ENCODE measurements around the gene SELENON. TPM values are rescaled to one million over a fixed set of nuclear protein-coding genes. Genes with fewer than 3 reads are reported as not detected.

The SELENON gene
- total RNA-seq, 1 experiment from 2014 or later = 90.9 TPM

DNA sequence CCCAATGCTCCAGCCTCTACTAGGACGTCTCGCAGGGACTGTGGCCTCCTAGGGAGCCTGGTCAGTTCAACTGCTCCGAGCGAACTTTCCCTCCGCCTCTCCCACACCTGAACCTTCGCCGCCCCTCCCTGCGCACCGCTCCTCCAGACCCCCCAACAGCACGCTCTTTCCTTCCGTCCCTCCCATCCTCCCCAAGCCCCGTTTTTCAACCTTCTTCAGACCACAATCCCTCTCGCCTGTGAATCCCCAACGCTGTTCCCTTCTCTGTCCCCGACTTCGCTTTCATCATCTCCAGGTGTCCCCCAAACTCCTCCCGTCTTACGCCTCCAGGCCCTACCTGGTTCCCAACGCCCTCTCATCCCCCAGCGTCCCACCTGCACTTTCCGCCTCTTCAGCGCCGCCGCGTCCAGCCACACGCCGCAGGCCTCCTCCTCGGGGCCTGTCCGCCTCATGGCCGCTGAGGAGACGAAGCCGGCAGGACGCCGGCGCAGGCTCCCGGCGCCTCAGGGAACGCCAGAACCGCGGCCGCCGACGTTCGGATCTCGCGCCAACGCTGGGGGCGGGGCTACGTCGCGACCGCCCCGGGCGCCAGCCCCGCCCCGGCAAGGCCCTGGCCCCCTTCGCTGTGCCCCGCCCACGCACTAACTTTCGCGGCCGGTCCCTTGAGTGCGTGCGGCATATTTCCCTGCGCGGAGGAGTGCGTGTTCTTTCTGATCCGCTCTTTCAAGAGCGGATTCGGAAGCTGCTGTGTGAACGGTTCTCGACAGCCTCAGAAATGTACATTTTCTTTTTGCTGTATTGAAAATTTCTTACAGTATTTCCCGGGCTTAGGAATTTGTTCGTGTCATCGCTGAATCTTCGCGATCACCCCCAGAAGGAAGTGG, 59.2 kb downstream of the SELENON start, which contains the start of gene AUNIP:
Gene AUNIP (minus strand): TSS at position 552 of the 884 bp plus-strand sequence. CDS start 100 bp downstream, at position 452.
- Mint-ChIP-seq H3K36me3 (ENCODE audit: insufficient read depth in 1 of 3, low read depth in 3 of 3) (peaks cover 0 to 12% (median 11%) of the 10 kb centered on the region in 3 experiments; a peak in 4 of 7 replicates), H3K4me3 (peak within 1 kb of the TSS; percentile 98), H3K27me3 (ENCODE audit: low read depth) (no peaks in the 10 kb centered on the region), H3K9me3 (no peaks in the 10 kb centered on the region), H3K4me1 (peaks cover 14 to 24% of the 10 kb centered on the region in 2 experiments), H3K27ac (peak within 1 kb of the TSS; percentile 83 to 99 (median 97))
- no CpG with 5 or more reads among the region's 77 CpGs for WGBS (ENCODE audit: extremely low coverage, insufficient read length, low lambda C conversion rate)
- TF ChIP-seq, protein P1, sequence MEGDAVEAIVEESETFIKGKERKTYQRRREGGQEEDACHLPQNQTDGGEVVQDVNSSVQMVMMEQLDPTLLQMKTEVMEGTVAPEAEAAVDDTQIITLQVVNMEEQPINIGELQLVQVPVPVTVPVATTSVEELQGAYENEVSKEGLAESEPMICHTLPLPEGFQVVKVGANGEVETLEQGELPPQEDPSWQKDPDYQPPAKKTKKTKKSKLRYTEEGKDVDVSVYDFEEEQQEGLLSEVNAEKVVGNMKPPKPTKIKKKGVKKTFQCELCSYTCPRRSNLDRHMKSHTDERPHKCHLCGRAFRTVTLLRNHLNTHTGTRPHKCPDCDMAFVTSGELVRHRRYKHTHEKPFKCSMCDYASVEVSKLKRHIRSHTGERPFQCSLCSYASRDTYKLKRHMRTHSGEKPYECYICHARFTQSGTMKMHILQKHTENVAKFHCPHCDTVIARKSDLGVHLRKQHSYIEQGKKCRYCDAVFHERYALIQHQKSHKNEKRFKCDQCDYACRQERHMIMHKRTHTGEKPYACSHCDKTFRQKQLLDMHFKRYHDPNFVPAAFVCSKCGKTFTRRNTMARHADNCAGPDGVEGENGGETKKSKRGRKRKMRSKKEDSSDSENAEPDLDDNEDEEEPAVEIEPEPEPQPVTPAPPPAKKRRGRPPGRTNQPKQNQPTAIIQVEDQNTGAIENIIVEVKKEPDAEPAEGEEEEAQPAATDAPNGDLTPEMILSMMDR (conservative IDR thresholded peaks at IDR 0.05) = no peak
- H4K8ac ChIP-seq (replicated peaks; ENCODE audit: insufficient read length, low read depth, low read length) = no peak within 1 kb of the TSS
- H3K79me2 ChIP-seq (ENCODE audit: insufficient read depth, low read length) = peaks cover 9% of the 10 kb centered on the region; the same call in 1 of the 2 replicates
- H3K4me1 ChIP-seq (ENCODE audit: insufficient read depth, low read length) = peaks cover 3% of the 10 kb centered on the region; the same call in 1 of the 2 replicates
- H2BK5ac ChIP-seq (ENCODE audit: insufficient read length, low read length) = peak within 1 kb of the TSS; percentile 56
- peak within 1 kb of the TSS; percentile 12 for H2BK12ac ChIP-seq (ENCODE audit: insufficient read length, low read depth, low read length)
- no peak within 1 kb of the TSS for H2AK5ac ChIP-seq (ENCODE audit: insufficient read length, low read length)
- H3K79me1 ChIP-seq (ENCODE audit: insufficient read depth, low read depth, low read length, poor library complexity, severe bottlenecking) = no peaks in the 10 kb centered on the region
- H3K27ac ChIP-seq (ENCODE audit: insufficient read length, low read depth, low read length) = peak within 1 kb of the TSS; percentile 65
- H2AFZ ChIP-seq (ENCODE audit: low read length) = peak within 1 kb of the TSS; percentile 95
- peak within 1 kb of the TSS; percentile 96 for H3K4me2 ChIP-seq (ENCODE audit: insufficient read depth, insufficient read length, low read length)
- peak within 1 kb of the TSS; percentile 51 for H3K56ac ChIP-seq (ENCODE audit: insufficient read length, low read depth, low read length)
- H3K4ac ChIP-seq (ENCODE audit: low read depth, low read length) = peak within 1 kb of the TSS; percentile 40; the same call in 1 of the 2 replicates
- H2BK120ac ChIP-seq (ENCODE audit: low read depth, low read length, poor library complexity, severe bottlenecking) = no peak within 1 kb of the TSS
- peak within 1 kb of the TSS; percentile 99 for H3K14ac ChIP-seq (ENCODE audit: insufficient read depth, low read length)
- H2BK15ac ChIP-seq (ENCODE audit: low read depth, low read length) = 0 out of 2 replicates have a peak within 1 kb of the TSS, but pooled peaks have one; percentile 82
- no peak within 1 kb of the TSS for H4K91ac ChIP-seq (ENCODE audit: insufficient read length, low read depth, low read length)
- H3K23me2 ChIP-seq (ENCODE audit: insufficient read length, low read depth, low read length, poor library complexity, severe bottlenecking) = peaks cover 16% of the 10 kb centered on the region
- no peak within 1 kb of the TSS for H3T11ph ChIP-seq (ENCODE audit: low read length)
- no peak within 1 kb of the TSS for H2BK20ac ChIP-seq (ENCODE audit: low read depth, low read length, poor library complexity, severe bottlenecking)
- peak; percentile 81 for DNase-seq
- peak within 1 kb of the TSS; percentile 89 for H4K5ac ChIP-seq (ENCODE audit: insufficient read length, low read depth, low read length)
- H3K9ac ChIP-seq (ENCODE audit: extremely low read depth, insufficient read length, low read length) = peak within 1 kb of the TSS; percentile 97
- no peaks in the 10 kb centered on the region for H3K9me3 ChIP-seq (ENCODE audit: control insufficient read depth, low read depth, low read length)
- no peak within 1 kb of the TSS for H3K23ac ChIP-seq (ENCODE audit: insufficient read length, low read depth, low read length)
- H4K20me1 ChIP-seq (ENCODE audit: control insufficient read depth, insufficient read depth, insufficient read length) = no peaks in the 10 kb centered on the region
- peak within 1 kb of the TSS; percentile 95 for H3K18ac ChIP-seq (ENCODE audit: insufficient read length, low read depth, low read length)
- no peaks in the 10 kb centered on the region for H3K27me3 ChIP-seq (ENCODE audit: insufficient read depth, low read length)

All from H9 (cell line).